ENCODE data around the gene NAP1L4. TPM values are rescaled to one million over a fixed set of nuclear protein-coding genes. Genes with fewer than 3 reads are reported as not detected.

NAP1L4 gene
- total RNA-seq, 1 experiment from 2014 or later: 212 TPM

GRCh38 chr11:2910401-2910955, 81.7 kb downstream of the NAP1L4 start:
- no peak overlapping the region for H3K4ac ChIP-seq (ENCODE audit: low read depth, low read length)
- H3K23ac ChIP-seq (ENCODE audit: insufficient read length, low read depth, low read length): no peak overlapping the region
- H3K79me1 ChIP-seq (ENCODE audit: insufficient read depth, low read depth, low read length, poor library complexity, severe bottlenecking): no peaks in the 10 kb centered on the region
- no peak overlapping the region for H2BK120ac ChIP-seq (ENCODE audit: low read depth, low read length, poor library complexity, severe bottlenecking)
- H2BK15ac ChIP-seq (ENCODE audit: low read depth, low read length): no peak overlapping the region
- H3K79me2 ChIP-seq (ENCODE audit: insufficient read depth, low read length): no peaks in the 10 kb centered on the region
- TF ChIP-seq, protein P1, sequence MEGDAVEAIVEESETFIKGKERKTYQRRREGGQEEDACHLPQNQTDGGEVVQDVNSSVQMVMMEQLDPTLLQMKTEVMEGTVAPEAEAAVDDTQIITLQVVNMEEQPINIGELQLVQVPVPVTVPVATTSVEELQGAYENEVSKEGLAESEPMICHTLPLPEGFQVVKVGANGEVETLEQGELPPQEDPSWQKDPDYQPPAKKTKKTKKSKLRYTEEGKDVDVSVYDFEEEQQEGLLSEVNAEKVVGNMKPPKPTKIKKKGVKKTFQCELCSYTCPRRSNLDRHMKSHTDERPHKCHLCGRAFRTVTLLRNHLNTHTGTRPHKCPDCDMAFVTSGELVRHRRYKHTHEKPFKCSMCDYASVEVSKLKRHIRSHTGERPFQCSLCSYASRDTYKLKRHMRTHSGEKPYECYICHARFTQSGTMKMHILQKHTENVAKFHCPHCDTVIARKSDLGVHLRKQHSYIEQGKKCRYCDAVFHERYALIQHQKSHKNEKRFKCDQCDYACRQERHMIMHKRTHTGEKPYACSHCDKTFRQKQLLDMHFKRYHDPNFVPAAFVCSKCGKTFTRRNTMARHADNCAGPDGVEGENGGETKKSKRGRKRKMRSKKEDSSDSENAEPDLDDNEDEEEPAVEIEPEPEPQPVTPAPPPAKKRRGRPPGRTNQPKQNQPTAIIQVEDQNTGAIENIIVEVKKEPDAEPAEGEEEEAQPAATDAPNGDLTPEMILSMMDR (conservative IDR thresholded peaks at IDR 0.05): no peak
- H2BK12ac ChIP-seq (ENCODE audit: insufficient read length, low read depth, low read length): no peak overlapping the region
- no peaks in the 10 kb centered on the region for H3K4me1 ChIP-seq (ENCODE audit: insufficient read depth, low read length)
- no peak overlapping the region for H3K27ac ChIP-seq (ENCODE audit: insufficient read length, low read depth, low read length)
- H4K20me1 ChIP-seq (ENCODE audit: control insufficient read depth, insufficient read depth, insufficient read length): peaks cover 2% of the 10 kb centered on the region
- H3K18ac ChIP-seq (ENCODE audit: insufficient read length, low read depth, low read length): no peak overlapping the region
- H3K27ac Mint-ChIP-seq: peak overlapping the region in 2 of 3 experiments; percentile 50 to 79; a peak in 3 of 7 replicates
- no peak overlapping the region for H3K4me3 Mint-ChIP-seq
- no peak overlapping the region for H2AK5ac ChIP-seq (ENCODE audit: insufficient read length, low read length)
- no peak overlapping the region for H2BK5ac ChIP-seq (ENCODE audit: insufficient read length, low read length)
- H3K27me3 ChIP-seq (ENCODE audit: insufficient read depth, low read length): no peaks in the 10 kb centered on the region
- no peak overlapping the region for H4K8ac ChIP-seq (replicated peaks; ENCODE audit: insufficient read length, low read depth, low read length)
- no CpG with 5 or more reads among the region's 13 CpGs for WGBS (ENCODE audit: extremely low coverage, insufficient read length, low lambda C conversion rate)
- DNase-seq: no peak
- H3K36me3 Mint-ChIP-seq (ENCODE audit: insufficient read depth in 1 of 3, low read depth in 3 of 3): peaks cover 6 to 12% (median 10%) of the 10 kb centered on the region in 3 experiments
- H2AFZ ChIP-seq (ENCODE audit: low read length): no peak overlapping the region
- H3K56ac ChIP-seq (ENCODE audit: insufficient read length, low read depth, low read length): no peak overlapping the region
- no peak overlapping the region for H3K14ac ChIP-seq (ENCODE audit: insufficient read depth, low read length)
- no peak overlapping the region for H4K5ac ChIP-seq (ENCODE audit: insufficient read length, low read depth, low read length)
- H3K4me2 ChIP-seq (ENCODE audit: insufficient read depth, insufficient read length, low read length): no peak overlapping the region
- H2BK20ac ChIP-seq (ENCODE audit: low read depth, low read length, poor library complexity, severe bottlenecking): no peak overlapping the region
- H3K9me3 ChIP-seq (ENCODE audit: control insufficient read depth, low read depth, low read length): no peaks in the 10 kb centered on the region
- peaks cover 10% of the 10 kb centered on the region in 2 experiments; a peak in 3 of 4 replicates for H3K4me1 Mint-ChIP-seq
- peaks cover 11% of the 10 kb centered on the region for H3K27me3 Mint-ChIP-seq (ENCODE audit: low read depth)
- no peak overlapping the region for H3T11ph ChIP-seq (ENCODE audit: low read length)
- peaks cover 4 to 13% of the 10 kb centered on the region in 2 experiments; a peak in 4 of 5 replicates for H3K9me3 Mint-ChIP-seq
- H4K91ac ChIP-seq (ENCODE audit: insufficient read length, low read depth, low read length): no peak overlapping the region
- H3K9ac ChIP-seq (ENCODE audit: extremely low read depth, insufficient read length, low read length): no peak overlapping the region
- no peaks in the 10 kb centered on the region for H3K23me2 ChIP-seq (ENCODE audit: insufficient read length, low read depth, low read length, poor library complexity, severe bottlenecking)

All from H9 (cell line).